Measurements from ENCODE around the gene ACSBG1. TPM values are rescaled to one million over a fixed set of nuclear protein-coding genes. Genes with fewer than 3 reads are reported as not detected.

The ACSBG1 gene
- total and polyA plus RNA-seq, 10 of the 15 experiments (the other 5 are each of a cell fraction or from before 2014, with no cell fraction given): 0.11 to 0.75 (median 0.42) TPM

DNA sequence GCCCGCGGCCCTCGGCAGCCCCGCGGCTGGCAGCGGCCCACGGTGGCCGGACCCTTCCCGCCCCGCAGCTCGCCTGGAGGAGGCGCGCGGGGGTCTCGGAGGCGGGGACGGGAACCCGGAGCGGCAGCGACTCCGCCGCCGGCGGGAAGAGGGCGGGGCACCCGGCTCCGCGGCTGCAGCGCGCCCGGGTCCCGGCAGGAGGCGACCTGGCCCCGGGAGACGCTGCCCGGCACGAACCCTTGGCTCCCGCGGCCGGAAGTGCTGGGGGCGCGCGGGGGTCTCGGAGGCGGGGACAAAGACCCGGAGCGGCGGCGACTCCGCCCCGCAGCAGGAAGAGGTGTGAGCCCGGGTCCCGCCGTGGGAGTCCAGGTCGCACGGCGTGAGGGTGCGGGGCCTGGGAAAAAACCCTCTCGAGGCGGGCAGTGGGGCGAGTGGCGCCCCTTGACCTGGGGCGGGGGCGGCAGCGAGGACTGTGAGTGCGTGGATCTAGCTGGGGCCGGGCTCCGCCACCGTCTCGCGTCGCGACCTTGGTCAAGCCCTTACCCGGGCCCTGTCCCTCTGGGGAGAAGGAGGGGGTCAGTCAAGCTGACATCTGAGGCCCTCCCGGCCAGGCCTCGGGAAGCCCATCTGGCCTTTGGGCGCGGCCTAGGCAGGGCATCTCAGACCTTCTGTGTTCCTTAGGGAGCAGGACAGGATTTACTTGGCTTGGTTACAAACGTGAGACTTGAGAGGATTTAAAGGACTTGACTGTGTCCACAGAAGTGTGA, 102.9 kb downstream of the ACSBG1 start, which contains the start of gene CIB2 (continued):
- TF ChIP-seq HSF1 (IDR thresholded peaks at IDR 0.05; ENCODE audit: low read depth, low read length) (no peak), CTCF (IDR thresholded peaks at IDR 0.05 in 2 of 3, conservative IDR thresholded peaks at IDR 0.05 in 1 of 3; ENCODE audit: control insufficient read depth in 2 of 3, extremely low read depth in 1 of 3, insufficient read depth in 1 of 3, low read depth in 3 of 3, low read length in 3 of 3) (peak; percentile 65 to 92 (median 73); a peak in 5 of 6 replicates), STAT3 (IDR thresholded peaks at IDR 0.05; ENCODE audit: low read depth, low read length) (no peak), CBX3 (IDR thresholded peaks at IDR 0.05; ENCODE audit: borderline replicate concordance, low read depth) (no peak), ZNF24 (IDR thresholded peaks at IDR 0.05) (0 out of 2 replicates have a peak, but pooled peaks have one; percentile 37), POLR2AphosphoS5 (IDR thresholded peaks at IDR 0.05; ENCODE audit: low read length) (no peak; the same call in 1 of the 2 replicates), MXI1 (IDR thresholded peaks at IDR 0.05; ENCODE audit: low read depth, low read length) (no peak), MEF2B (IDR thresholded peaks at IDR 0.05; ENCODE audit: partially characterized antibody, poor library complexity, severe bottlenecking) (peak; percentile 82), ZNF207 (IDR thresholded peaks at IDR 0.05; ENCODE audit: borderline replicate concordance) (no peak; the same call in 1 of the 2 replicates), HDGF (IDR thresholded peaks at IDR 0.05) (peak; percentile 60; the same call in 1 of the 2 replicates)
- TF ChIP-seq, protein P1, sequence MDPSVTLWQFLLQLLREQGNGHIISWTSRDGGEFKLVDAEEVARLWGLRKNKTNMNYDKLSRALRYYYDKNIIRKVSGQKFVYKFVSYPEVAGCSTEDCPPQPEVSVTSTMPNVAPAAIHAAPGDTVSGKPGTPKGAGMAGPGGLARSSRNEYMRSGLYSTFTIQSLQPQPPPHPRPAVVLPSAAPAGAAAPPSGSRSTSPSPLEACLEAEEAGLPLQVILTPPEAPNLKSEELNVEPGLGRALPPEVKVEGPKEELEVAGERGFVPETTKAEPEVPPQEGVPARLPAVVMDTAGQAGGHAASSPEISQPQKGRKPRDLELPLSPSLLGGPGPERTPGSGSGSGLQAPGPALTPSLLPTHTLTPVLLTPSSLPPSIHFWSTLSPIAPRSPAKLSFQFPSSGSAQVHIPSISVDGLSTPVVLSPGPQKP (IDR thresholded peaks at IDR 0.05; ENCODE audit: low read depth, low read length): peak; percentile 91
- TF ChIP-seq, protein P2, sequence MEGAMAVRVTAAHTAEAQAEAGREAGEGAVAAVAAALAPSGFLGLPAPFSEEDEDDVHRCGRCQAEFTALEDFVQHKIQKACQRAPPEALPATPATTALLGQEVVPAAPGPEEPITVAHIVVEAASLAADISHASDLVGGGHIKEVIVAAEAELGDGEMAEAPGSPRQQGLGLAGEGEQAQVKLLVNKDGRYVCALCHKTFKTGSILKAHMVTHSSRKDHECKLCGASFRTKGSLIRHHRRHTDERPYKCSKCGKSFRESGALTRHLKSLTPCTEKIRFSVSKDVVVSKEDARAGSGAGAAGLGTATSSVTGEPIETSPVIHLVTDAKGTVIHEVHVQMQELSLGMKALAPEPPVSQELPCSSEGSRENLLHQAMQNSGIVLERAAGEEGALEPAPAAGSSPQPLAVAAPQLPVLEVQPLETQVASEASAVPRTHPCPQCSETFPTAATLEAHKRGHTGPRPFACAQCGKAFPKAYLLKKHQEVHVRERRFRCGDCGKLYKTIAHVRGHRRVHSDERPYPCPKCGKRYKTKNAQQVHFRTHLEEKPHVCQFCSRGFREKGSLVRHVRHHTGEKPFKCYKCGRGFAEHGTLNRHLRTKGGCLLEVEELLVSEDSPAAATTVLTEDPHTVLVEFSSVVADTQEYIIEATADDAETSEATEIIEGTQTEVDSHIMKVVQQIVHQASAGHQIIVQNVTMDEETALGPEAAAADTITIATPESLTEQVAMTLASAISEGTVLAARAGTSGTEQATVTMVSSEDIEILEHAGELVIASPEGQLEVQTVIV (IDR thresholded peaks at IDR 0.05; ENCODE audit: borderline replicate concordance, partially characterized antibody): no peak
- TF ChIP-seq, protein P3, sequence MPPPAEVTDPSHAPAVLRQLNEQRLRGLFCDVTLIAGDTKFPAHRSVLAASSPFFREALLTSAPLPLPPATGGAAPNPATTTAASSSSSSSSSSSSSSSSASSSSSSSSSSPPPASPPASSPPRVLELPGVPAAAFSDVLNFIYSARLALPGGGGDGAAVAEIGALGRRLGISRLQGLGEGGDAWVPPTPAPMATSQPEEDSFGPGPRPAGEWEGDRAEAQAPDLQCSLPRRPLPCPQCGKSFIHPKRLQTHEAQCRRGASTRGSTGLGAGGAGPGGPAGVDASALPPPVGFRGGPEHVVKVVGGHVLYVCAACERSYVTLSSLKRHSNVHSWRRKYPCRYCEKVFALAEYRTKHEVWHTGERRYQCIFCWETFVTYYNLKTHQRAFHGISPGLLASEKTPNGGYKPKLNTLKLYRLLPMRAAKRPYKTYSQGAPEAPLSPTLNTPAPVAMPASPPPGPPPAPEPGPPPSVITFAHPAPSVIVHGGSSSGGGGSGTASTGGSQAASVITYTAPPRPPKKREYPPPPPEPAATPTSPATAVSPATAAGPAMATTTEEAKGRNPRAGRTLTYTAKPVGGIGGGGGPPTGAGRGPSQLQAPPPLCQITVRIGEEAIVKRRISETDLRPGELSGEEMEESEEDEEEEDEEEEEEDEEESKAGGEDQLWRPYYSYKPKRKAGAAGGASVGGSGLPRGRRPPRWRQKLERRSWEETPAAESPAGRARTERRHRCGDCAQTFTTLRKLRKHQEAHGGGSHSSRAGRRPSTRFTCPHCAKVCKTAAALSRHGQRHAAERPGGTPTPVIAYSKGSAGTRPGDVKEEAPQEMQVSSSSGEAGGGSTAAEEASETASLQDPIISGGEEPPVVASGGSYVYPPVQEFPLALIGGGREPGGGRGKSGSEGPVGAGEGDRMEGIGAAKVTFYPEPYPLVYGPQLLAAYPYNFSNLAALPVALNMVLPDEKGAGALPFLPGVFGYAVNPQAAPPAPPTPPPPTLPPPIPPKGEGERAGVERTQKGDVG (CRISPR knock-in tag; IDR thresholded peaks at IDR 0.05): no peak
- TF ChIP-seq, protein P4, sequence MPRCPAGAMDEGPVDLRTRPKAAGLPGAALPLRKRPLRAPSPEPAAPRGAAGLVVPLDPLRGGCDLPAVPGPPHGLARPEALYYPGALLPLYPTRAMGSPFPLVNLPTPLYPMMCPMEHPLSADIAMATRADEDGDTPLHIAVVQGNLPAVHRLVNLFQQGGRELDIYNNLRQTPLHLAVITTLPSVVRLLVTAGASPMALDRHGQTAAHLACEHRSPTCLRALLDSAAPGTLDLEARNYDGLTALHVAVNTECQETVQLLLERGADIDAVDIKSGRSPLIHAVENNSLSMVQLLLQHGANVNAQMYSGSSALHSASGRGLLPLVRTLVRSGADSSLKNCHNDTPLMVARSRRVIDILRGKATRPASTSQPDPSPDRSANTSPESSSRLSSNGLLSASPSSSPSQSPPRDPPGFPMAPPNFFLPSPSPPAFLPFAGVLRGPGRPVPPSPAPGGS (IDR thresholded peaks at IDR 0.05; ENCODE audit: borderline replicate concordance, insufficient read depth, low read depth, low read length, poor library complexity, severe bottlenecking): no peak

Measured in GM12878 (cell line).